HL-60 (cell line): ENCODE results near the gene KIFC3.

Experiments used
- CTCF ChIP-seq: IDR thresholded peaks from one replicate; pipeline ENCODE4 v1.5.1; 2011; ENCODE audit warnings: low read length, control low read depth, inconsistent platforms; ENCODE audit not compliant: insufficient read depth
- GABPA ChIP-seq: IDR thresholded peaks from 2 replicates; pipeline ENCODE4 v1.6.1; 2012; ENCODE audit warnings: low read depth
- POLR2AphosphoS5 ChIP-seq: IDR thresholded peaks from 2 replicates; pipeline ENCODE4 v1.6.1; 2012; ENCODE audit warnings: low read depth
- TF ChIP-seq, protein P1 (sequence below): IDR thresholded peaks from 2 replicates; pipeline ENCODE4 v1.6.1; 2012; ENCODE audit warnings: low read depth; ENCODE audit not compliant: insufficient replicate concordance

DNA sequence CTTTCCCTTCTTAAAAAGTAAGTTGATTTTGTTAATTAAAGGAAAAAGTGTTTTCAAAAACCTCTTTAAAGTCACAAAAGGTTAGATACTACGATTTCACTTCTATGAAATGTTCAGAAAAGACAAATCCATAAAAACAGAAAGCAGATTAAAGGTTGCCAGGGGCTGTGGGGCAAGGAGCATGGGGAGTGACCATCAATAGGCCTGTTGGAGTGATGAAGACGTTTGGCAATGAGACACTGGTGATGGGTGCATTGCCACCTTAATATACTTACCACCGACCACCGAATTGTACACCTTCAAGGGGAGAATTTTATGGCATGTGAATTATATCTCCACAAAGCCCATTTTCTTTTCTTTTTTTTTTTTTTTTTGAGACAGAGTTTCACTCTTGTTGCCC, 19.2 kb downstream of the KIFC3 start:
- TF ChIP-seq CTCF (no peak), POLR2AphosphoS5 (no peak), GABPA (no peak)
- TF ChIP-seq, protein P1, sequence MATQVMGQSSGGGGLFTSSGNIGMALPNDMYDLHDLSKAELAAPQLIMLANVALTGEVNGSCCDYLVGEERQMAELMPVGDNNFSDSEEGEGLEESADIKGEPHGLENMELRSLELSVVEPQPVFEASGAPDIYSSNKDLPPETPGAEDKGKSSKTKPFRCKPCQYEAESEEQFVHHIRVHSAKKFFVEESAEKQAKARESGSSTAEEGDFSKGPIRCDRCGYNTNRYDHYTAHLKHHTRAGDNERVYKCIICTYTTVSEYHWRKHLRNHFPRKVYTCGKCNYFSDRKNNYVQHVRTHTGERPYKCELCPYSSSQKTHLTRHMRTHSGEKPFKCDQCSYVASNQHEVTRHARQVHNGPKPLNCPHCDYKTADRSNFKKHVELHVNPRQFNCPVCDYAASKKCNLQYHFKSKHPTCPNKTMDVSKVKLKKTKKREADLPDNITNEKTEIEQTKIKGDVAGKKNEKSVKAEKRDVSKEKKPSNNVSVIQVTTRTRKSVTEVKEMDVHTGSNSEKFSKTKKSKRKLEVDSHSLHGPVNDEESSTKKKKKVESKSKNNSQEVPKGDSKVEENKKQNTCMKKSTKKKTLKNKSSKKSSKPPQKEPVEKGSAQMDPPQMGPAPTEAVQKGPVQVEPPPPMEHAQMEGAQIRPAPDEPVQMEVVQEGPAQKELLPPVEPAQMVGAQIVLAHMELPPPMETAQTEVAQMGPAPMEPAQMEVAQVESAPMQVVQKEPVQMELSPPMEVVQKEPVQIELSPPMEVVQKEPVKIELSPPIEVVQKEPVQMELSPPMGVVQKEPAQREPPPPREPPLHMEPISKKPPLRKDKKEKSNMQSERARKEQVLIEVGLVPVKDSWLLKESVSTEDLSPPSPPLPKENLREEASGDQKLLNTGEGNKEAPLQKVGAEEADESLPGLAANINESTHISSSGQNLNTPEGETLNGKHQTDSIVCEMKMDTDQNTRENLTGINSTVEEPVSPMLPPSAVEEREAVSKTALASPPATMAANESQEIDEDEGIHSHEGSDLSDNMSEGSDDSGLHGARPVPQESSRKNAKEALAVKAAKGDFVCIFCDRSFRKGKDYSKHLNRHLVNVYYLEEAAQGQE = no peak
